WI38 (cell line): ENCODE data around the gene FBXW7.

ENCODE experiments used
- H3K4me3 ChIP-seq: 2 replicates; pipeline ENCODE4 v1.5.1; 2011; ENCODE audit warnings: low read depth, mild to moderate bottlenecking, control low read depth, low read length
- TF ChIP-seq, protein P1 (sequence below): IDR thresholded peaks from 2 replicates; pipeline ENCODE4 v1.5.1; 2012; ENCODE audit warnings: low read depth, mild to moderate bottlenecking, control low read depth, low read length

Gene FBXW7

DNA sequence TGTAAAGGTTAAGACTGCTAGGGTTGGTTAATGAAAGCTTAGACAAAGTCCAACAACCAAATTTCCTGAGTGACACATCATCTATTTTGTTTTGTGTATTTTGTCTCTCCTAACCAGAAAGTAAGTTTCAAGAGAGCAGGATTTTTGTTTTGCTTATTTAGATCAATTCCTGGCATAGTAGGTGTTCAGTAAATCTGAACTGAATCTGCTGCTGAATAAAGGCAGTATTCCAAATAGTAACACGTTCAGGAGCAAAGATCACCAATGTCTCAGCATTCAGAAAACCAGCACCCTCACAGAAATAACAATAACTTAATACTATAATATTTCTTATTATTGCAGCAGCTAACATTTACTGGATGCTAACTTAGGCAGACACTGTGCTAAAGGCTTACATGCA, 12.2 kb downstream of the FBXW7 start:
- TF ChIP-seq, protein P1, sequence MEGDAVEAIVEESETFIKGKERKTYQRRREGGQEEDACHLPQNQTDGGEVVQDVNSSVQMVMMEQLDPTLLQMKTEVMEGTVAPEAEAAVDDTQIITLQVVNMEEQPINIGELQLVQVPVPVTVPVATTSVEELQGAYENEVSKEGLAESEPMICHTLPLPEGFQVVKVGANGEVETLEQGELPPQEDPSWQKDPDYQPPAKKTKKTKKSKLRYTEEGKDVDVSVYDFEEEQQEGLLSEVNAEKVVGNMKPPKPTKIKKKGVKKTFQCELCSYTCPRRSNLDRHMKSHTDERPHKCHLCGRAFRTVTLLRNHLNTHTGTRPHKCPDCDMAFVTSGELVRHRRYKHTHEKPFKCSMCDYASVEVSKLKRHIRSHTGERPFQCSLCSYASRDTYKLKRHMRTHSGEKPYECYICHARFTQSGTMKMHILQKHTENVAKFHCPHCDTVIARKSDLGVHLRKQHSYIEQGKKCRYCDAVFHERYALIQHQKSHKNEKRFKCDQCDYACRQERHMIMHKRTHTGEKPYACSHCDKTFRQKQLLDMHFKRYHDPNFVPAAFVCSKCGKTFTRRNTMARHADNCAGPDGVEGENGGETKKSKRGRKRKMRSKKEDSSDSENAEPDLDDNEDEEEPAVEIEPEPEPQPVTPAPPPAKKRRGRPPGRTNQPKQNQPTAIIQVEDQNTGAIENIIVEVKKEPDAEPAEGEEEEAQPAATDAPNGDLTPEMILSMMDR: no peak
- no peak overlapping the region for H3K4me3 ChIP-seq

DNA sequence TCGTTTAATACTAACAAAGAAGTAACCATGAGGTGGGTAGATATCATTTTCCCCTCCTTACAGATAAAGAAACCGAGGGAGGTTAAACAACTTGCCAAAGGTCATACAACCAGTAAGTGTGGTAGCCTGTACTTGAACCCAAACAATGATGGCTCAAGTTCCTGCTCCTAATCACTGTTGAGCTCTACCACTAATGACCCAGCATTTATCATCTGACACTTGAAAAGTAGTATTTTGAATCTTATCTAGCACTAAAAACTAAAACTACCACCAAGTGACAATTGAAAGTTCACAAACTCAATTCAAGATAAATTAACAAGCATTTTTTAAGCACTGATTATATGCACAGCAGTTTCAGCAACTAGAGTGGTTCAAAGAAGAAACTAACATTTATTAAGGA, 13.1 kb downstream of the FBXW7 start:
- no peak overlapping the region for H3K4me3 ChIP-seq
- TF ChIP-seq, protein P1: no peak

DNA sequence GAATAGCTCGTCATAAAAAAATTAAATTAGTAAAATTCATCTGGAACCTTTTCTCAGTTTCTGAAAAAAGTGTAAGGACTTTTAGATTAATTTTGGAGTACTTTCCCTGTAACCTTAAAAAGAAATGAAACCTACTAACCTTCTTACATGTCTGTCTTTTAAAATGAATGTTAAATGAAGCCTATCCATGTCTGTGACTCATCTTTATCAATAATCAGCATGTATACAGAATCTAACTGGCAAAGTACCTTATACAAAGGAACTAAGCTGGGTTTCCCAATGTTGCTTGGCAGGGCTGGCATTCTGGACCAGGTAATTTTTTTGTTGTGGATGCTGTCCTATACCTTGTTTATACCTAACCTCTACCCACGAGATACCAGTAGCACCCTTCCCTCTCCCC, 13.6 kb downstream of the FBXW7 start:
- TF ChIP-seq, protein P1: no peak
- H3K4me3 ChIP-seq: no peak overlapping the region

DNA sequence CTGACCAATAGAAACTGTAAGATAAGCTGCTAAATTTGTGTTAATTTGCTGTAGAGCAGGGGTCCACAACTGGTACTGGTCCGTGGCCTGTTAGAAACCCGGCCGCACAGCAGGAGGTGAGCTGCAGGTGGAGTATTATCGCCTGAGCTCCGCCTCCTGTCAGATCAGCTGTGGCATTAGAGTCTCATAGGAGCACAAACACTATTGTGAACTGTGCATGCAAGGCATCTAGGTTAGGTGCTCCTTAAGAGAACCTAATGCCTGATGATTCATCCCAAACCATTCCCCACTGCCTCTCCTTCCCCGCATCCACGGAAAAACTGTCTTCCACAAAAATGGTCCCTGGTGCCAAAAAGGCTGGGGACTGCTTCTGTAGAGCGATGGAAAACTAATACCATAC, 19.7 kb downstream of the FBXW7 start:
- TF ChIP-seq, protein P1: no peak
- H3K4me3 ChIP-seq: no peak overlapping the region

DNA sequence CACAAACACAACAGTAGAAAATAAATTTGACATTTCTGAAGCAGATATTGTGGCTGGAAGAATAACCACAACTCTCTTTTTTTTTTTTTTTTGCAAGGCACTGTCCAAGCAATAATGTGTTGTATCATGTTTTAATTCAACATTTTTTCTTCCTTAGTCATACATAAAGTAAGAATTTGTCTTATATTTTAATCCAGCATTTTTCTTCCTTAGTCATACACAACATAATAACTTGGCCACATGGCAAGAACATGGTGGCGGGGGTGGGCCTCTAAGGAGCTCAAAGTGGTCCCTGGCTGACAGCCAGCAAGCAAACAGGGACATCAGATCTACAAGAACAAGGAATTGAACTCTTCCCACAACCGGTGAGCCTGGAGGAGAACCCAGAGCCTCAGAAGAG, 20.2 kb downstream of the FBXW7 start:
- TF ChIP-seq, protein P1: no peak
- no peak overlapping the region for H3K4me3 ChIP-seq

DNA sequence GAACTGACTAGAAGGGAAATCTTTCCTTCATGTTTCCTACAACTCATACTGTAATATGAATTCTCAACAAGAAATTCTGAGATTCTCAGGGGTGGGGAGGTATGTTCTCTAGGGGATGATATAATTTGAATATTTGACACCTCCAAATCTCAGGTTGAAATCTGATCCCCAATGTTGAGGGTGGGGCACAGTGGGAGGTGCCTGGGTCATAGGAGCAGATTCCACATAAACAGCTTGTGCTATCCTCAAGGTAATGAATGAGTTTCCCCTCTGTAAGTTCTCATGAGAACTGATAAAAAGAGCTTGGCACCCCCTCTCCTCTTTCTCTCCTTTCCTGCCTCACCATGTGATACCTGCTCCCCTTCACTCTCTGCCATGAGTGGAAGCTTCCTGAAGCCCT, 21.5 kb downstream of the FBXW7 start:
- TF ChIP-seq, protein P1: no peak
- H3K4me3 ChIP-seq: no peak overlapping the region

DNA sequence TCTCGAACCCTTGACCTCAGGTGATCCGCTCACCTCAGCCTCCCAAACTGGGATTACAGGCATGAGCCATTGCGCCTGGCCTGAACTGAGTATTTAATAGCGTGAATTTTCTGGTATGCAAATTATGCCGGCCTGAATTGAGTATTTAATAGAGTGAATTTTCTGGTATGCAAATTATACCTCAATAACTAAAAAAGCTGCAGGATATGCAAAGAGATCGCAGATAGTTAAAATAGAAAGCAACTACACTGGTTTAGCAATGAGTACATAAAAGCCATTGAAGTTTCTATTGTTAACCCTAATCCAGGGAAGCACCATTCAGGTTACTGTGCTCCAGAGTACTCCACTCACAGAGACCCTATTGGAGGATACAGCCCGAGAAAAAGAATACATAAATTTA, 22.8 kb downstream of the FBXW7 start:
- H3K4me3 ChIP-seq: no peak overlapping the region
- TF ChIP-seq, protein P1: no peak

DNA sequence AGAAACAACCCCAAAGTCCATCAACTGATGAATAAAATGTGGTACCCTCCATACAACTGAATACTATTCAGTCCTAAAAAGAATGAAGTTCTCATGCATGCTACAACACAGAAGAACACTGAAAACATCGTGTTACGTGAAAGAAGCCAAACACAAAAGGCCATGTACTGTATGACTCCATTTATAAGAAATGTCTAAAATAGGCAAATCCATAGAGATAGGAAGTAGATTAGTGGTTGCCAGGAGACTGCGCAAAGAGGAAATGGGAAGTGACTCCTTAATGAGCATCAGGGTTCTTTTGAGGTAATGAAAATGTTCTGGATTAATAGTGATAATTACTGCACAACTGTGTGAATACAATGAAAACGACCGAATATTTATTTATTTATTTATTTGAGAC, 23.4 kb downstream of the FBXW7 start:
- no peak overlapping the region for H3K4me3 ChIP-seq
- TF ChIP-seq, protein P1: no peak
